ENCODE results near the gene ZNF689.
"Not testable (repeated sequence)": the region's sequence is repeated elsewhere in the genome, so short reads cannot be mapped to it uniquely, and the experiment has no call there.

Gene ZNF689

GRCh38 chr16:30600215-30600614 lies 10.0 kb downstream of the ZNF689 start:
- DNase-seq (ENCODE audit: low read depth): no peak

- no peak for DNase-seq (ENCODE audit: low read depth)
These were observed 17.3 kb downstream of the ZNF689 start for GRCh38 chr16:30592871-30593270.

GRCh38 chr16:30590869-30591268 lies 19.3 kb downstream of the ZNF689 start:
- not testable (repeated sequence) for DNase-seq (ENCODE audit: low read depth)

- not testable (repeated sequence) for DNase-seq (ENCODE audit: low read depth)
These were observed 20.6 kb downstream of the ZNF689 start for GRCh38 chr16:30589582-30589981.

- no peak for DNase-seq (ENCODE audit: low read depth)
These were observed 21.5 kb downstream of the ZNF689 start for GRCh38 chr16:30588651-30589050.

- peak; percentile 95 for DNase-seq (ENCODE audit: low read depth)
These were observed 24.6 kb downstream of the ZNF689 start, which contains the start of gene ZNF785 for GRCh38 chr16:30585400-30586191. TSS of gene ZNF785 (minus strand) at chr16:30585697. CDS start at chr16:30585611, 86 bp downstream.

GRCh38 chr16:30585022-30585399 lies 25.2 kb downstream of the ZNF689 start:
- DNase-seq (ENCODE audit: low read depth): no peak

GRCh38 chr16:30582611-30583340 lies 27.4 kb downstream of the ZNF689 start:
- DNase-seq (ENCODE audit: low read depth): no peak

- no peak for DNase-seq (ENCODE audit: low read depth)
These were observed 28.7 kb downstream of the ZNF689 start for GRCh38 chr16:30581457-30581856.

GRCh38 chr16:30574678-30575077 lies 35.5 kb downstream of the ZNF689 start:
- DNase-seq (ENCODE audit: low read depth): no peak

GRCh38 chr16:30571445-30572322 lies 38.5 kb downstream of the ZNF689 start, which contains the start of gene ZNF688:
TSS of gene ZNF688 (minus strand) at chr16:30571714. CDS start at chr16:30571629, 85 bp downstream.
- DNase-seq (ENCODE audit: low read depth): peak; percentile 89

GRCh38 chr16:30570636-30571444 lies 39.3 kb downstream of the ZNF689 start:
- no peak for DNase-seq (ENCODE audit: low read depth)

- no peak for DNase-seq (ENCODE audit: low read depth)
These were observed 40.2 kb downstream of the ZNF689 start for GRCh38 chr16:30569746-30570635.

- no peak for DNase-seq (ENCODE audit: low read depth)
These were observed 40.9 kb downstream of the ZNF689 start for GRCh38 chr16:30569281-30569680.

- no peak for DNase-seq (ENCODE audit: low read depth)
These were observed 42.1 kb downstream of the ZNF689 start for GRCh38 chr16:30567991-30568638.

- DNase-seq (ENCODE audit: low read depth): no peak
These were observed 42.8 kb downstream of the ZNF689 start for GRCh38 chr16:30567160-30567990.

- no peak for DNase-seq (ENCODE audit: low read depth)
These were observed 43.7 kb downstream of the ZNF689 start for GRCh38 chr16:30566531-30566930.

- no peak for DNase-seq (ENCODE audit: low read depth)
These were observed 44.2 kb downstream of the ZNF689 start for GRCh38 chr16:30565984-30566383.

GRCh38 chr16:30565526-30565925 lies 44.7 kb downstream of the ZNF689 start:
- DNase-seq (ENCODE audit: low read depth): no peak

Measured in non-pigmented ciliary epithelial cell (primary cell).